IPS-18a (cell line): ENCODE data around the gene TTC4.

Experiments used
- H3K27ac ChIP-seq: one replicate; pipeline ENCODE4 v1.5.1; 2013; ENCODE audit warnings: low read length
- H3K27me3 ChIP-seq: one replicate; pipeline ENCODE4 v1.6.1; 2013; ENCODE audit warnings: mild to moderate bottlenecking, low read length; ENCODE audit not compliant: control insufficient read depth, insufficient read depth
- H3K36me3 ChIP-seq: one replicate; pipeline ENCODE4 v1.6.1; 2013; ENCODE audit warnings: low read depth, low read length; ENCODE audit not compliant: control insufficient read depth
- H3K4me1 ChIP-seq: one replicate; pipeline ENCODE4 v1.6.1; 2013; ENCODE audit warnings: low read depth, low read length; ENCODE audit not compliant: control insufficient read depth
- H3K4me3 ChIP-seq: one replicate; pipeline ENCODE4 v1.5.1; 2013; ENCODE audit warnings: low read length
- H3K9ac ChIP-seq: one replicate; pipeline ENCODE4 v1.6.1; 2013; ENCODE audit warnings: mild to moderate bottlenecking, low read length, moderate library complexity
- H3K9me3 ChIP-seq: one replicate; pipeline ENCODE4 v1.6.1; 2013; ENCODE audit warnings: low read depth, low read length; ENCODE audit not compliant: control insufficient read depth

Gene TTC4

DNA sequence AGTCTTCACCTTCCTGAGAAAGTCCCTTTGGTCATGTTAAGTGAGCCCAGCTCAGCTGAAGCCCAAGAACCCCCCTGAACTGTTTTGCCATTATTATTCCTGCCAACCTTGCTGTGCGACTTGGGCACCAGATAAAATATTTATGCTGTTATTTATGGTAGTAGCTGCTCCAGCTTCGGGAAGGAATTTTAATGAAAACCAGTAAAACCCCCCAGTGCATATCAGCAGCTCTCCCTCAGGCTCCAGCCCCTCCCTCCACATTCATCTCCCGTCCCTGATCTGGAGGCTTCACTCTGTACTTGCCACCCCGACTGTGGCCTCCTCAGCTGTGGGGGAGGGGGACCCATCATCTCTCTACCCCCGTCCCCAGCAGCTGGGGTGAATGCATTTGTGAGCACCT, 72.8 kb downstream of the TTC4 start:
- Histone ChIP-seq H3K4me1 (peaks cover 8% of the 10 kb centered on the region), H3K4me3 (no peak overlapping the region), H3K36me3 (no peaks in the 10 kb centered on the region), H3K27ac (no peak overlapping the region), H3K9me3 (no peaks in the 10 kb centered on the region), H3K27me3 (no peaks in the 10 kb centered on the region), H3K9ac (no peak overlapping the region)

- Histone ChIP-seq H3K27ac (no peak overlapping the region), H3K4me1 (peaks cover 23% of the 10 kb centered on the region), H3K27me3 (no peaks in the 10 kb centered on the region), H3K4me3 (no peak overlapping the region), H3K9me3 (no peaks in the 10 kb centered on the region), H3K36me3 (no peaks in the 10 kb centered on the region), H3K9ac (no peak overlapping the region)
Observed at GRCh38 chr1:54791880-54792522, 76.3 kb downstream of the TTC4 start.
